ENCODE measurements around the gene AK8.

Gene AK8

DNA sequence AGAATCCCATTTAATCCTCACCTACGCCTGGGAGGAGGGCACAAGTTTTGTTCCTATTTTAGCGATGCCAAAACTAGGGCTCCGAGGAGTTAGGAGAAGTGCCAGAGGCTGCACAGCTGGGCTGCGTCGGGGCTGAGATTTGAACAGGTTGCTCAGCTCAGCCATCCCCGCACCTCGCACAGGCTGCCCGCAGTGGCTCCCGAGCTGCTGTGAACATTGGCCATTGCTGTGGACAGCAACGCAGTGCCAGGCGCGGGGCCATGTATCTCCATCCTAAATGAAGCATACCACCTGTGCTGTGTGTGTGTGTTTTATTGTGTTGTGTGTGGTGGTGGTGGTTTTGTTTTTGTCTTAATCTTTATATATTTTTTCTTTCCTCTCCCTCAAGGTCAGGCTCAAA is 52.0 kb downstream of the AK8 start:
- no peak overlapping the region for H3K27ac ChIP-seq
- TF ChIP-seq ZFX (IDR thresholded peaks at IDR 0.05; ENCODE audit: borderline replicate concordance): no peak
- TF ChIP-seq, protein P1, sequence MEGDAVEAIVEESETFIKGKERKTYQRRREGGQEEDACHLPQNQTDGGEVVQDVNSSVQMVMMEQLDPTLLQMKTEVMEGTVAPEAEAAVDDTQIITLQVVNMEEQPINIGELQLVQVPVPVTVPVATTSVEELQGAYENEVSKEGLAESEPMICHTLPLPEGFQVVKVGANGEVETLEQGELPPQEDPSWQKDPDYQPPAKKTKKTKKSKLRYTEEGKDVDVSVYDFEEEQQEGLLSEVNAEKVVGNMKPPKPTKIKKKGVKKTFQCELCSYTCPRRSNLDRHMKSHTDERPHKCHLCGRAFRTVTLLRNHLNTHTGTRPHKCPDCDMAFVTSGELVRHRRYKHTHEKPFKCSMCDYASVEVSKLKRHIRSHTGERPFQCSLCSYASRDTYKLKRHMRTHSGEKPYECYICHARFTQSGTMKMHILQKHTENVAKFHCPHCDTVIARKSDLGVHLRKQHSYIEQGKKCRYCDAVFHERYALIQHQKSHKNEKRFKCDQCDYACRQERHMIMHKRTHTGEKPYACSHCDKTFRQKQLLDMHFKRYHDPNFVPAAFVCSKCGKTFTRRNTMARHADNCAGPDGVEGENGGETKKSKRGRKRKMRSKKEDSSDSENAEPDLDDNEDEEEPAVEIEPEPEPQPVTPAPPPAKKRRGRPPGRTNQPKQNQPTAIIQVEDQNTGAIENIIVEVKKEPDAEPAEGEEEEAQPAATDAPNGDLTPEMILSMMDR (IDR thresholded peaks at IDR 0.05): no peak

DNA sequence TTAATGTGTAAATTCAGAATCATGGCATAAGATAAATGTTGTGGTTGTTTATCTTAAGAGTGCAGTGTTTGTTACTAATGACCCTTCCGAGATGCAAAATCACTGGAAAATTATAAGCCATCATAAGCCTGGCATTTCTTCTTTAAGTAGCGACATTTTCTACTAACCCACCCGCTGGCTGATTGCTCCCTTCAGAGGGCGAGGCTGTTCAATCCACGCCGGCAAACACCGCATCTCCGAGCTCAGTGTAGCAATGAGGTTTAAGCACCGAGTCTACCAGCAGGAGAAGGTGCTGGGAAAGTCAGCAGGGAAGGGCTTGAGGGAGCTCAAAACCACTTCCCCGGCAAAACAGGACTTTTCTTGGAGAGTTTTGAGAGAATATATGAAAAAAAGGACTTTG is 52.7 kb downstream of the AK8 start:
- no peak overlapping the region for H3K27ac ChIP-seq
- TF ChIP-seq ZFX (IDR thresholded peaks at IDR 0.05; ENCODE audit: borderline replicate concordance): no peak
- TF ChIP-seq, protein P1 (IDR thresholded peaks at IDR 0.05): no peak

DNA sequence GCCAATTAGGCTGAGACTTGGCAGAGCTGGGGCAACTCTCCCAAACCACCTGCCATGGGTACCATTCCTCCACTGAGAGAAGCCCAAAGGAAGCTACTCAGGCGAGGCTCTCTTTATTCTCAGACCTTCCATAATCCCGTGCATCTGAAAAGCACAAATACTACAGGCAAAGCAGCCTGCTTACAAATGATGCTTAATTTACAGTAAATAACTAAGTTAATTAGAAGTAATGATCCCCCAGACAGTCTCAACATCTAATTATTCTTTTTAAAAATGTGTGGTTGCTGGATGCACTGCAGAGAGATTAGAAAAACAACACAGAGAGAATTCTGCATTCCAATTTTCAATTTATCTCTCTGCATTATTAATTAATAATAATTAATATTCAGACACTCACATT is 53.1 kb downstream of the AK8 start:
- H3K27ac ChIP-seq: no peak overlapping the region
- TF ChIP-seq, protein P1 (IDR thresholded peaks at IDR 0.05): no peak
- TF ChIP-seq ZFX (IDR thresholded peaks at IDR 0.05; ENCODE audit: borderline replicate concordance): no peak

DNA sequence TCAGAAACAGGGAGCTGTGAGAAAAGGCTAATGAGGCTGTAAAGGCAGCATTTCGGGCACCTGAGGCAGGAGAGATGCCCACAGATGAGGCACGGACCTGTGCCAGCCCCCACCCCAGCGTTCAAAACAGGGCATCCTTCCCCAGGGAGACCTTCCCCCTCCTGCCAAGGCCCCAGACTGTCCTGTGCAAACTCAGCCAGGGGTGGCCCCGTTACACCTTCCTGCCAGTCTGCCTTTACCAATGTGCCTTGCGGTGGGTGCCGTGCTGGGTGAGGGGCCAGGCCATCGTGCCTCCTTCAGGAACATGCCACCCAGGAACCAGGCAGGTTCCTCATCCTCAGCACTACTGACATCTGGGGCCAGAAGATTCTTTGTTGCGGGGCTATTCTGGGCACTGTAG is 53.9 kb downstream of the AK8 start:
- no peak for TF ChIP-seq ZFX (IDR thresholded peaks at IDR 0.05; ENCODE audit: borderline replicate concordance)
- TF ChIP-seq, protein P1 (IDR thresholded peaks at IDR 0.05): no peak
- no peak overlapping the region for H3K27ac ChIP-seq

DNA sequence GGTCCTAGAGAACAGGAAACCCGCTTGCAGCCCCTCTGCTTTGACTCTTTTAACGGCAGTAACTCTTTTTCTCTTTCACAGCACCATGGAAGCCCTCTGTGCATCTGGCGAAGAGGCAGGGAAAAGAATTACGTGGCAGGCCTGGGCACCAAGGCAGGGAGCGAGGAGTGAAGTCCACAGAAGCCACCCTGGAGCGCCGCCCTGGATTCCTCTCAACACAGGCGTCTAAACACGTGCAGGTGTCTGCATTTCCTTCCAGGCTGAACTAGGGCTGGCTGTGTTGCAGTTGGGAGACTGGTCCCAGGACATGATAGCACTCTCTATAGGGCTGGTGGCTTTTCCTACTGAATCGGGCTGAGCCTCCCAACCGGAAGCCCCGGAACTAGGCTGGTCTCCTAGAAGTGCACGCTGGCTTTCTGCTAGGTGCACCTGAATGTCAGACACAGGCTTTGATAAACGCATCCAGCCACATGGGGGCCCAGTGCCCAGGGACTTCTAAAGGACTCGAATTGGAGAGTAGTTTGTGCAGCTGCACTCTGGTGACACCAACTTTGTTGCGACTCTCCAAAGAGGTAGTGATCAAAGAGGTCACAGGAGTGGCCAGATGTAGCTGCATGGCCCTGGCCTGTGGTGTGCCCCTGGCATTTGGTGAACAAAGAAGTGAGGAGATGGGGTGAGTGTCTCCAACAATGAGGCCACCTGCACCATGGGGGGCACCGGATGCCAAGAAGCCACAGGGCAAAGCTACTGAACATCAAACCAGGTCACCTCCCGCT is 54.5 kb downstream of the AK8 start:
- TF ChIP-seq, protein P1 (IDR thresholded peaks at IDR 0.05): no peak
- TF ChIP-seq ZFX (IDR thresholded peaks at IDR 0.05; ENCODE audit: borderline replicate concordance): no peak
- H3K27ac ChIP-seq: no peak overlapping the region

DNA sequence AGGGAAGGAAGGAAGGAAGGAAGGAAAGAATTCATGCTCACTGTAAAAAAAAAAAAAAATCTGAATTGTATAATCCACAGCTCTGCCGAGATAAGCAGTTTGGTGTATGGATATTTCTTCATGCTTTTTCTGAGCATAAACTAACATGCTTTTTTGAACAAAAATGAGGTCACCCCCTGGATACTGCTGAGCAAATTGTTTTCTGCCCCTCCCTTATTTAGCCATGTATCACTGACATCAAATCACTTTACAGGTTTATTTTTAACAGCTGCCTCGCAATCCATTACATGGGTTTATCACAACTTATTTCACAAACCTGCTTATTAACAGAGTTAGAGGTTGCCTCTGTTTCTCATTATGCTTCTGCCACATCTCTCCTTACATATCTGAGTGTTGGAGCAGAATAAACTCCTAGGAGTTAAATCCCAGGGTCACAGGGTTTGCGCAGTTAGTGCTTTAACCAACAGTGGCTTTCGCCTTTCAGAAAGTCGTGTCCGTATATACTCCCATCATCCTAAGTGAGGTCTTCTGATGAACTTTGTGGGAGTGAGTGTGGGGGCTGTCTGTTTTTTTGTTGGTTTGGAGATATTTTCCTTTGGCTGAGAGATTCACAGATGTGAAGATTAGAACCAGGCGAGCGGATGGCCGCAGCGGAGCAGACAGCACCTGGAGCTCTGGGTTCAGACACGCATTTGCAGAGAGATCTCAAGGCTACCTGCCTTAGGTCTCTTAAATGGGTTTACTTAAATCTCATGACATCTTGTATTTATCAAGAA is 57.7 kb downstream of the AK8 start:
- no peak overlapping the region for H3K27ac ChIP-seq
- no peak for TF ChIP-seq ZFX (IDR thresholded peaks at IDR 0.05; ENCODE audit: borderline replicate concordance)
- TF ChIP-seq, protein P1 (IDR thresholded peaks at IDR 0.05): no peak

DNA sequence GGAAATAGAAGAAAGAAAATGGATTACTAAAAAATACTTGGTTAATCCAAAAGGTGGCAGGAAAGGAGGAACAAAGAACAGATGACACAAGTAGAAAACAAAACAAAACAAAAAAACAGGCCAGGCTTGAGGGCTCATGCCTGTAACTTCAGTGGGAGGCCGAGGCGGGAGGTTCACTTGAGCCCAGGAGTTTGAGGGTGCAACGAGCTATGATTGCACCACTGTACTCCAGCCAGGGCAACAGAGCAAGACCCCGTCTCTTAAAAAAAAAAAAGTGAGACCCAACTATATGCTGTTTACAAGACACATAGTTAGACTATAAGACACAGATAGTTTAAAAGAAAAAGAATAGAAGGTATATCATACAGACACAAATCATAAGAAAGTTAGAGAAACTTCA is 59.5 kb downstream of the AK8 start:
- TF ChIP-seq ZFX (IDR thresholded peaks at IDR 0.05; ENCODE audit: borderline replicate concordance): no peak
- TF ChIP-seq, protein P1 (IDR thresholded peaks at IDR 0.05): no peak
- H3K27ac ChIP-seq: no peak overlapping the region
